CD14-positive monocyte (primary cell): ENCODE results near the gene OGN. TPM values are rescaled to one million over a fixed set of nuclear protein-coding genes. Genes with fewer than 3 reads are reported as not detected.

Experiments
- DNase-seq, 3 donors: peaks; one replicate each; pipeline ENCODE4 v3.0.0-alpha.2; 2011 to 2022
- H2AFZ ChIP-seq: 2 replicates; pipeline ENCODE4 v1.6.0; 2012; ENCODE audit warnings: mild to moderate bottlenecking, low read depth, low read length, inconsistent platforms; ENCODE audit not compliant: insufficient read depth, poor library complexity, severe bottlenecking
- H3K27ac ChIP-seq, 2 donors: 1 replicate in 1 of 2; 2 replicates in 1 of 2; pipeline ENCODE4 v1.5.1; 2012 to 2013; ENCODE audit warnings: low read length in 2 of 2, control low read depth in 1 of 2, inconsistent platforms in 1 of 2, low read depth in 1 of 2, mild to moderate bottlenecking in 1 of 2
- H3K27me3 ChIP-seq, 2 donors: one replicate each; pipeline versions ENCODE4 v1.6.0 to v1.6.1; 2011 to 2013; ENCODE audit warnings: low read length in 2 of 2; ENCODE audit not compliant: control insufficient read depth in 2 of 2, insufficient read depth in 2 of 2
- H3K36me3 ChIP-seq, 2 donors: replicated peaks in 1 of 2; 1 replicate in 1 of 2; 2 replicates in 1 of 2; pipeline versions ENCODE4 v1.5.1 to v1.6.1; 2012 to 2013; ENCODE audit warnings: low read length in 2 of 2, control low read depth in 1 of 2, inconsistent platforms in 1 of 2, mild to moderate bottlenecking in 1 of 2; ENCODE audit not compliant: insufficient read depth in 2 of 2, control insufficient read depth in 1 of 2
- H3K4me1 ChIP-seq, 2 donors: 1 replicate in 1 of 2; 2 replicates in 1 of 2; pipeline versions ENCODE4 v1.5.1 to v1.6.1; 2012 to 2013; ENCODE audit warnings: low read length in 2 of 2, control low read depth in 1 of 2, inconsistent platforms in 1 of 2, mild to moderate bottlenecking in 1 of 2, moderate library complexity in 1 of 2; ENCODE audit not compliant: insufficient read depth in 2 of 2, control insufficient read depth in 1 of 2
- H3K4me2 ChIP-seq: replicated peaks from 2 replicates; pipeline ENCODE3; 2012; ENCODE audit warnings: low read length, moderate library complexity, mild to moderate bottlenecking; ENCODE audit not compliant: poor library complexity, severe bottlenecking; ENCODE audit errors: extremely low read depth
- H3K4me3 ChIP-seq, 3 experiments: fragments of 200-600 bp in 1 of 3; sonication (generic) in 1 of 3; replicated peaks in 1 of 3; 1 replicate in 2 of 3; 2 replicates in 1 of 3; pipeline ENCODE4 v1.5.1; 2011 to 2013; ENCODE audit warnings: low read length in 3 of 3, mild to moderate bottlenecking in 3 of 3, control low read depth in 2 of 3, low read depth in 2 of 3, inconsistent platforms in 1 of 3, moderate library complexity in 1 of 3
- H3K79me2 ChIP-seq: 2 replicates; pipeline ENCODE4 v1.6.0; 2012; ENCODE audit warnings: mild to moderate bottlenecking, control low read depth, inconsistent platforms, low read length, moderate library complexity; ENCODE audit not compliant: insufficient read depth
- H3K9ac ChIP-seq: 2 replicates; pipeline ENCODE4 v1.6.0; 2017; ENCODE audit warnings: low read length, mild to moderate bottlenecking; ENCODE audit not compliant: insufficient read depth, poor library complexity, severe bottlenecking
- H3K9me3 ChIP-seq, 2 donors: replicated peaks in 1 of 2; 1 replicate in 1 of 2; 2 replicates in 1 of 2; pipeline versions ENCODE4 v1.5.1 to v1.6.1; 2012 to 2013; ENCODE audit warnings: low read length in 2 of 2, control low read depth in 1 of 2; ENCODE audit not compliant: control insufficient read depth in 1 of 2, insufficient read depth in 1 of 2
- H4K20me1 ChIP-seq: 2 replicates; pipeline ENCODE4 v1.6.0; 2012; ENCODE audit warnings: mild to moderate bottlenecking, low read length, control low read depth, moderate library complexity; ENCODE audit not compliant: insufficient read depth
- H3K27ac Mint-ChIP-seq, 7 donors: one replicate each; pipeline ENCODE4 v1.8.0; 2020; ENCODE audit warnings: mild to moderate bottlenecking in 7 of 7, mixed read lengths in 7 of 7, moderate library complexity in 6 of 7, inconsistent platforms in 2 of 7
- H3K27me3 Mint-ChIP-seq, 3 donors: one replicate each; pipeline ENCODE4 v1.8.0; 2021 to 2022; ENCODE audit warnings: low read depth in 3 of 3, mild to moderate bottlenecking in 3 of 3, mixed read lengths in 3 of 3, moderate library complexity in 3 of 3, inconsistent platforms in 1 of 3
- H3K36me3 Mint-ChIP-seq, 2 donors: one replicate each; pipeline ENCODE4 v1.8.0; 2020; ENCODE audit warnings: mixed read lengths in 2 of 2, inconsistent platforms in 1 of 2, mild to moderate bottlenecking in 1 of 2
- H3K4me1 Mint-ChIP-seq: one replicate; pipeline ENCODE4 v1.8.0; 2020; ENCODE audit warnings: mild to moderate bottlenecking, mixed read lengths
- H3K4me3 Mint-ChIP-seq, 2 donors: one replicate each; pipeline ENCODE4 v1.8.0; 2020; ENCODE audit warnings: mild to moderate bottlenecking in 2 of 2, mixed read lengths in 2 of 2, moderate library complexity in 1 of 2
- H3K9me3 Mint-ChIP-seq, 7 donors: one replicate each; pipeline ENCODE4 v1.8.0; 2020 to 2022; ENCODE audit warnings: mixed read lengths in 7 of 7, mild to moderate bottlenecking in 6 of 7, moderate library complexity in 6 of 7, inconsistent platforms in 2 of 7
- WGBS: methylation state at CpG from one replicate; pipeline ENCODE4 v1.1.5; 2013; ENCODE audit warnings: missing lambda C conversion rate; ENCODE audit not compliant: insufficient coverage; 5-methylcytosine and 5-hydroxymethylcytosine counted together
- intact Hi-C, 2 donors: fragments of 100-400 bp; cut with micrococcal nuclease; formaldehyde crosslinking; loops; one replicate each; pipeline versions ENCODE4 v1.15.0 to v1.15.1; 2023
- polyA plus RNA-seq, 3 donors: library from polyadenylated mRNA; depleted of rRNA in 1 of 3; unstranded in 2 of 3; stranded (reverse) in 1 of 3; fragments of 300-500 nt in 2 of 3; fragments of >200 nt in 1 of 3; fragmentation: Illumina TruSeq in 2 of 3; gene quantifications; 1 replicate in 2 of 3; 2 replicates in 1 of 3; pipeline ENCODE4 v1.2.3, GENCODE V29; 2012 to 2021
- TF ChIP-seq, protein P1 (sequence below): fragments of 200-600 bp; IDR thresholded peaks from one replicate; pipeline ENCODE4 v1.8.0; 2022; ENCODE audit warnings: antibody characterized with exemption, mild to moderate bottlenecking

The OGN gene
- polyA plus RNA-seq, 3 donors = not detected

DNA sequence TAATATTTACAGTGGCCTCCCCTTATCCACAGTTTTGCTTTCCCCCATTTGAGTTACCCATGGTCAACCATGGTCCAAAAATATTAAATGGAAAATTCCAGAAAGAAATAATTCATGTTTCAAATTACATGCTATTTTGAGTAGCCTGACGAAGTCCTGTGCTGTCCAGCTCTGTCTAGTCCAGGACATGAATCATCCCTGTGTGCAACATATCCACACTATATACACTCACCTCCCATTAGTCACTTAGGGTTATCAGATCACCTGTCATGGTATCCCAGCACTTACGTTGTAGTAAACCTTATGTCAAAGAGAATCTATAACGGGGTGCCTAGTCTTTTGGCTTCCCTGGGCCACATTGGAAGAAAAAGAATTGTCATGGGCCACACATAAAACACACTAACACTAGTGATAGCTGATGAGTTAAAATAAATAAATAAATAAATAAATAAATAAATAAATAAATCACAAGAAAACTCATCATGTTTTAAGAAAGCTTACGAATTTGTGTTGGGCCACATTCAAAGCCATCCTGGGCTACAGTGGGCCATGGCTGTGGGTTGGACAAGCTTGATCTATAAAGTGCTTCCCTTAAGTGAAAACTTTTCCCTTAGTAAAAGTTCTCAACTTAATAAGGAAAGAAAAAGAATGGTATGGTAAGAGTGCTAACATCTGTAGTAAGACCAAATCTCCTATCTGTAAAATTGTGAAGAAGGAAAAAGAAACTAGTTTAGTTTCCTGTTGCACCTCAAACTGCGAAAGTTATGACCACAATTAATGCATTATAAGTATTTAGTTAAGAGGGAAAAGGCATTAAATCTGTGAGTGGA, 35.8 kb upstream of the OGN start:
- WGBS = 100% methylated on average over 2 of the region's 5 CpGs
- no peaks in the 10 kb centered on the region for H3K4me1 ChIP-seq
- H3K36me3 ChIP-seq = no peaks in the 10 kb centered on the region
- Mint-ChIP-seq H3K4me3 (no peak overlapping the region), H3K27me3 (peaks cover 0 to 2% (median 0%) of the 10 kb centered on the region in 3 donors), H3K36me3 (no peaks in the 10 kb centered on the region), H3K9me3 (no peaks in the 10 kb centered on the region), H3K27ac (peak overlapping the region in 1 of 7 donors; percentile 4), H3K4me1 (no peaks in the 10 kb centered on the region)
- H3K4me3 ChIP-seq = no peak overlapping the region
- intact Hi-C loops = loop anchor here in 1 of 2 donors (5.0 kb wide), 1 partner anchor 298 kb away; no protein-coding TSS in a partner anchor
- no peaks in the 10 kb centered on the region for H3K9me3 ChIP-seq
- no peak overlapping the region for H2AFZ ChIP-seq
- DNase-seq = no peak
- no peak overlapping the region for H3K27ac ChIP-seq
- no peaks in the 10 kb centered on the region for H4K20me1 ChIP-seq
- TF ChIP-seq, protein P1, sequence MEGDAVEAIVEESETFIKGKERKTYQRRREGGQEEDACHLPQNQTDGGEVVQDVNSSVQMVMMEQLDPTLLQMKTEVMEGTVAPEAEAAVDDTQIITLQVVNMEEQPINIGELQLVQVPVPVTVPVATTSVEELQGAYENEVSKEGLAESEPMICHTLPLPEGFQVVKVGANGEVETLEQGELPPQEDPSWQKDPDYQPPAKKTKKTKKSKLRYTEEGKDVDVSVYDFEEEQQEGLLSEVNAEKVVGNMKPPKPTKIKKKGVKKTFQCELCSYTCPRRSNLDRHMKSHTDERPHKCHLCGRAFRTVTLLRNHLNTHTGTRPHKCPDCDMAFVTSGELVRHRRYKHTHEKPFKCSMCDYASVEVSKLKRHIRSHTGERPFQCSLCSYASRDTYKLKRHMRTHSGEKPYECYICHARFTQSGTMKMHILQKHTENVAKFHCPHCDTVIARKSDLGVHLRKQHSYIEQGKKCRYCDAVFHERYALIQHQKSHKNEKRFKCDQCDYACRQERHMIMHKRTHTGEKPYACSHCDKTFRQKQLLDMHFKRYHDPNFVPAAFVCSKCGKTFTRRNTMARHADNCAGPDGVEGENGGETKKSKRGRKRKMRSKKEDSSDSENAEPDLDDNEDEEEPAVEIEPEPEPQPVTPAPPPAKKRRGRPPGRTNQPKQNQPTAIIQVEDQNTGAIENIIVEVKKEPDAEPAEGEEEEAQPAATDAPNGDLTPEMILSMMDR = no peak
- H3K9ac ChIP-seq = no peak overlapping the region
- H3K4me2 ChIP-seq = no peak overlapping the region
- no peaks in the 10 kb centered on the region for H3K79me2 ChIP-seq
- H3K27me3 ChIP-seq = no peaks in the 10 kb centered on the region

DNA sequence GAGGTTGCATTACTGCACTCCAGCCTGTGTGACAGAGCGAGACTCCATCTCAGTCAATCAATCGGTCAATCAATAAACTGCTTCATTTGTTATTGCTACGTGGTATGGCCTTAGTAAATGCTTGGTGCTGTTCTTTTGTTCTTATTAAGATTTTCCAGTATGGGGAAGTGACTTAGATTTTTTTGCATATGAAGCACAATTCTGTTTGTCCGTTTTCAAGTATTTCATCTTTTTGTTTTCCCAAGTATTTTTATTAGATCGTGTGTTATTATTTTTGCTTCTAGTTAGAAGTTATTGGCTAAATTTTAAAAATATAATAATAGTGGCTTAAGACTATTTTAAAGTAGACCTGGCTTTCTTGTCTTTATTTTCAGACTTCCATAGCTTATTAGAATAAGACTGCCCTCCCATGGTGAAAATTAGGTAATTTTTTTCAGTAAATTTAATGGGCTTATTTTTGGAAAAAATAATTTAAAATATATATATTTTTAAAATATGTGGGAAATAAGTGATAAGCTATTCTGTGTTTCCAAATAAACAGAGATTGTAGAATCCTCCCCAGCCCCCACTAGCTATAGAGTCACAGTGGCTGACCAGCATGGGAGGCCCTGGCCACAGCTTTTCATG, 34.6 kb upstream of the OGN start:
- H3K9ac ChIP-seq = no peak overlapping the region
- Mint-ChIP-seq H3K4me1 (no peaks in the 10 kb centered on the region), H3K36me3 (peaks cover 0 to 4% of the 10 kb centered on the region in 2 donors), H3K27ac (no peak overlapping the region), H3K4me3 (no peak overlapping the region), H3K27me3 (peaks cover 0 to 2% (median 1%) of the 10 kb centered on the region in 3 donors), H3K9me3 (no peaks in the 10 kb centered on the region)
- no peaks in the 10 kb centered on the region for H3K36me3 ChIP-seq
- no peaks in the 10 kb centered on the region for H4K20me1 ChIP-seq
- H3K4me2 ChIP-seq = no peak overlapping the region
- intact Hi-C loops = loop anchor here in 1 of 2 donors (5.0 kb wide), 1 partner anchor 297 kb away; no protein-coding TSS in a partner anchor
- DNase-seq = no peak
- no peaks in the 10 kb centered on the region for H3K27me3 ChIP-seq
- no peak overlapping the region for H2AFZ ChIP-seq
- WGBS = no CpG with 5 or more reads among the region's 5 CpGs
- H3K79me2 ChIP-seq = no peaks in the 10 kb centered on the region
- H3K9me3 ChIP-seq = no peaks in the 10 kb centered on the region
- H3K27ac ChIP-seq = no peak overlapping the region
- no peak overlapping the region for H3K4me3 ChIP-seq
- TF ChIP-seq, protein P1 = peak; percentile 55
- H3K4me1 ChIP-seq = no peaks in the 10 kb centered on the region
